ENCODE results near the gene GPR151.

DNA sequence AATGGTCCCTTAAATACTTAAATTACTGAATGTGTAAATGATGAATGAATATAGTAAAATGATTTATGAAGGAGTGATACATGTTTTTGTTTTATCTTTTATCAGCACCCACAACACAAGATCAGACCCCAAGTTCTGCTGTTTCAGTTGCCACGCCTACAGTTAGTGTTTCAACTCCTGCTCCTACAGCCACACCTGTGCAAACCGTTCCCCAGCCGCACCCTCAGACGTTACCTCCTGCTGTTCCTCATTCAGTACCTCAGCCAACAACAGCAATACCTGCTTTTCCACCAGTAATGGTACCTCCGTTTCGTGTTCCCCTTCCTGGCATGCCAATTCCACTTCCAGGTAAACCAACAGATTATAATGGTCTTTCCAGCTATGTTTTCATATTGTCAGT is 52.5 kb downstream of the GPR151 start:
- TF ChIP-seq YY1 (IDR thresholded peaks at IDR 0.05; ENCODE audit: low read depth) = no peak
- TF ChIP-seq, protein P1, sequence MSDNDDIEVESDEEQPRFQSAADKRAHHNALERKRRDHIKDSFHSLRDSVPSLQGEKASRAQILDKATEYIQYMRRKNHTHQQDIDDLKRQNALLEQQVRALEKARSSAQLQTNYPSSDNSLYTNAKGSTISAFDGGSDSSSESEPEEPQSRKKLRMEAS (IDR thresholded peaks at IDR 0.05; ENCODE audit: low read depth) = no peak

Measured in SK-N-SH (cell line).